UCSD-AML1 (cell line): Measurements from ENCODE around the gene RAB11B.
A peak's percentile ranks its signal among the peaks of the same experiment; 100 is the strongest.
"Not testable (repeated sequence)": the region's sequence is repeated elsewhere in the genome, so short reads cannot be mapped to it uniquely, and the experiment has no call there.

Experiments
- DNase-seq: peaks from one replicate; lab custom pipeline; 2025; ENCODE audit not compliant: unreplicated experiment; lab: John Stamatoyannopoulos, UW

The RAB11B gene

GRCh38 chr19:8389891-8390616, at the start of gene RAB11B:
TSS of gene RAB11B (plus strand) at chr19:8390360. CDS start at chr19:8390417, 57 bp downstream.
- peak; percentile 99 for DNase-seq

- DNase-seq: not testable (repeated sequence)
Measured at GRCh38 chr19:8341504-8341903, 48.7 kb upstream of the RAB11B start.

- DNase-seq: no peak
Measured at GRCh38 chr19:8342316-8342683, 47.9 kb upstream of the RAB11B start.

GRCh38 chr19:8342684-8343482, 47.3 kb upstream of the RAB11B start, which contains the start of gene KANK3:
TSS of gene KANK3 (minus strand) at chr19:8343262. CDS start at chr19:8337828, 5,434 bp downstream.
- DNase-seq: peak; percentile 92

GRCh38 chr19:8343483-8343844, 46.7 kb upstream of the RAB11B start:
- DNase-seq: no peak

GRCh38 chr19:8349629-8350372, 40.4 kb upstream of the RAB11B start:
- not testable (repeated sequence) for DNase-seq

- DNase-seq: no peak
Measured at GRCh38 chr19:8352134-8352827, 37.9 kb upstream of the RAB11B start.

- DNase-seq: not testable (repeated sequence)
Measured at GRCh38 chr19:8352845-8353244, 37.3 kb upstream of the RAB11B start.

GRCh38 chr19:8355631-8356402, 34.3 kb upstream of the RAB11B start:
- DNase-seq: peak; percentile 26

GRCh38 chr19:8357007-8357521, 33.1 kb upstream of the RAB11B start:
- no peak for DNase-seq

GRCh38 chr19:8358948-8359347, 31.2 kb upstream of the RAB11B start:
- DNase-seq: no peak

GRCh38 chr19:8360196-8360595, 30.0 kb upstream of the RAB11B start:
- no peak for DNase-seq

- no peak for DNase-seq
Measured at GRCh38 chr19:8361921-8362793, 28.0 kb upstream of the RAB11B start.

GRCh38 chr19:8363803-8364771, 26.1 kb upstream of the RAB11B start, which contains the start of gene ANGPTL4:
TSS of gene ANGPTL4 (plus strand) at chr19:8364155. CDS start at chr19:8364322, 167 bp downstream.
- peak; percentile 67 for DNase-seq

GRCh38 chr19:8366121-8366581, 24.0 kb upstream of the RAB11B start:
- DNase-seq: no peak

GRCh38 chr19:8366961-8367326, 23.2 kb upstream of the RAB11B start:
- no peak for DNase-seq

- peak; percentile 70 for DNase-seq
Measured at GRCh38 chr19:8367327-8368001, 22.7 kb upstream of the RAB11B start.
